Gastrocnemius medialis (tissue), 4 donors: Measurements from ENCODE around the gene ERC1.
"Not testable (repeated sequence)": the region's sequence is repeated elsewhere in the genome, so short reads cannot be mapped to it uniquely, and the experiment has no call there.

Experiments
- CTCF ChIP-seq, 5 experiments: fragments of 450-650 bp in 3 of 5; fragments of 200-600 bp in 2 of 5; sonication (generic) in 2 of 5; IDR thresholded peaks in 4 of 5; conservative IDR thresholded peaks in 1 of 5; 1 replicate in 4 of 5; 2 replicates in 1 of 5; pipeline ENCODE4 v1.5.1; 2016 to 2019; ENCODE audit warnings: antibody characterized with exemption in 5 of 5, mild to moderate bottlenecking in 3 of 5, moderate library complexity in 3 of 5
- POLR2A ChIP-seq, 2 donors: fragments of 450-650 bp; IDR thresholded peaks; one replicate each; pipeline ENCODE4 v1.6.1; 2017; ENCODE audit warnings: antibody characterized with exemption in 2 of 2, mild to moderate bottlenecking in 2 of 2, moderate library complexity in 2 of 2

- not testable (repeated sequence) for TF ChIP-seq CTCF (IDR thresholded peaks at IDR 0.05 in 4 of 5, conservative IDR thresholded peaks at IDR 0.05 in 1 of 5); POLR2A (IDR thresholded peaks at IDR 0.05)
Measured at GRCh38 chr12:1316991-1317390, 326.0 kb downstream of the ERC1 start.
